Epithelial cell of esophagus (primary cell): ENCODE measurements around the gene GNAO1.

Source experiments
- DNase-seq: peaks from one replicate; pipeline ENCODE4 v3.0.0; 2010; ENCODE audit warnings: low read depth
- H3K4me3 ChIP-seq: 2 replicates; pipeline ENCODE4 v1.5.1; 2011; ENCODE audit warnings: mild to moderate bottlenecking, low read length, control low read depth
- CTCF ChIP-seq: IDR thresholded peaks from 2 replicates; pipeline ENCODE4 v1.5.1; 2011; ENCODE audit warnings: low read depth, mild to moderate bottlenecking, low read length, control low read depth, inconsistent platforms; ENCODE audit not compliant: insufficient read depth; ENCODE audit errors: missing control alignments

GNAO1 gene

DNA sequence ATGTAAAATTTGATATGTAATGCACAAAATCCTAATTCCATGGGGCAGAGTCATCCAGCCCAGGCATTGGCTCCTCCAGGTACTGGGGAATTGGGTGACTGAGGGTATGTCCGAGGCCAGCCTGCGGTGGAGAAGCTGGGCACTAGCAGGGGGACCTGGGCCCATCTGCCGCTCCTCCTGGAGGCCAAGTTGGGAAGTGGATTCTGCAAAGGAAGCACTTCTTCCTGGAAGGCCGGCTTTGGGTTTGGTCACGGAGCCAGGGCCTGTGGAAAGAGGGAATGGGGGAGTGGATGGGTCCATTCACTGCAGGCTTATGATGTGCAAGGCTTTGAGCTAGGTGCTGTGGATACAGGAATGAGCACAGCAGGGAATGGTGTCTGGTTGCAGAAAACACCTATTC lies 85.8 kb downstream of the GNAO1 start:
- DNase-seq: no peak
- peak; percentile 9 for TF ChIP-seq CTCF
- no peak overlapping the region for H3K4me3 ChIP-seq

DNA sequence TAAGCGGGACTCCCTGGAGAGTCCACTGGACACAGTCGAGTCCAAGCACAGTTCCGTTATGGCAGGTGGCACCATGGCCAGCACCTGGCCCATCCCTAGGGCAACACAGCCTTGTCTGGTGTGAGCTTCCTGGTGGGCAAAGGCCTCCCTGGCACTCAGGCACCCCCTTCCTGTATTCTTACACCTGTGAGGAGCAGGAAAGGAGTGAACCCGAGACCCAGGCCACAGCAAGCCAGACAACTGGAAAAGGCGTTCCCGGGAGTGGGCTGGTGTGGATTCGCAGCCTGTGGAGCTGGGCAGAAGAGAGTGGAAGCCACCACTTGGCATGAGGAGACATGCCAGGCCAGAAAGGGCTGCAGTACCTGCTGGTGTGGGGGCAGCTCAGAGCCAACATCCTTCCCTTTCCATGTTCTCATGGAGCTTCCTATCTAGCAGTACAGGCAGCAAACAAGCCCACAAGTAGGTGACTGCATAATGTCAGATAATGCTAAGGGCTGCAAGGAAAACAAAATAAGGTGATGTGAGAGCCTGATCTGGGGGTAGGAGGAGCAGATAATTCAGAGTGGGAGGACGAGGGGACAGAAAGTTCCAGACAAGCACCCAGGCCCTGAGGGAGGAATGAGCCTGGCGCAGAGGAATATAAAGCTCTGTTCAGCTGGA lies 87.0 kb downstream of the GNAO1 start:
- DNase-seq: no peak
- no peak overlapping the region for H3K4me3 ChIP-seq
- TF ChIP-seq CTCF: no peak

DNA sequence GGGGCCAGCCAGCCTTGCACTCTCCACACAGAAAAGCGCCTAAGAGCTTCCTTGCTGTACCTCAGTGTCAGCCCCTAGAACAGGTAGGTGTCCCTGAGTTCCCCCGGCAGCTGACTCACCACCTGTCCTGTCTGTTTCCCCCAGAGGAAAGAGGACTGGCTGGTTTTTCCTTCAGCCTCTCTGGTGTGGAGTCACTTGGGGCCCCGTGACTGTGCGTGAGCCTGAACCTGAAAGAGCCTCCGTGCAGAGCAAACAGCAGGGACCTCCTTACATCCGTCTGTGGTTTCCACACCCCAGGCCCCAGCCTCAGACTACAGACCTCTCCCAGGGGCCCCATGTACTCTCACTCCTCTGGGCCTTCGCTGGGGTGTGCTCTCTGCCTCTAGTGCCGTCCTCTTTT lies 87.8 kb downstream of the GNAO1 start:
- TF ChIP-seq CTCF: no peak
- H3K4me3 ChIP-seq: no peak overlapping the region
- peak; percentile 23 for DNase-seq

- no peak overlapping the region for H3K4me3 ChIP-seq
- no peak for TF ChIP-seq CTCF
- no peak for DNase-seq
These were observed 88.6 kb downstream of the GNAO1 start for GRCh38 chr16:56279914-56280313.

DNA sequence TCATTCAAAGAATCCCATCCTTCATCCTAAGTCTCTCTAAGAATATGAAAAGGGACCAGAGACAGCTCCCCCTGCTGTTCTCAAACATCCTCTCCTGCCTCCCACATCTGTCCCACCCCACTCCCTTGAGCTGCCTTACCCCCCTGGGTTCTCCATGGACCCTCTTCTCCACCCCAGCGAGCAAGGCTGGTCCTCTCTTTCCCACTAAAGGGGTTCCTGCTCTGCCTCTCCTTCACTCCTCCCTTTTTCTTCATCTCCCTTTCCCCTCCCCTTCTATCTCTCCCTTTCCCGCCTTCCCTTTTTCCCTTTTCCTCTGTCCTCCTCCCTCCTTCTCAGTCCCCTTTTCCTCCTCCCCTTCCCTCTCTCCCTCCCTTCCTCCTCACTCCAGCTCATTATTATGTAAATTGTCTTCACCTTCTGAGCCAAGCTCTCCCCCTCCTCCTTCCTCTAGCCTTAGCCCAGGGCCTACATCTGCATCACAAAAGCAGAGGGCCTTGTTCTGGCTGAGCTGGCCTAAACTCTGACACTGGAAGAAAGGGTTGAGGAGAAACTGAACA lies 90.0 kb downstream of the GNAO1 start:
- DNase-seq: peak; percentile 22
- H3K4me3 ChIP-seq: no peak overlapping the region
- peak; percentile 34 for TF ChIP-seq CTCF

DNA sequence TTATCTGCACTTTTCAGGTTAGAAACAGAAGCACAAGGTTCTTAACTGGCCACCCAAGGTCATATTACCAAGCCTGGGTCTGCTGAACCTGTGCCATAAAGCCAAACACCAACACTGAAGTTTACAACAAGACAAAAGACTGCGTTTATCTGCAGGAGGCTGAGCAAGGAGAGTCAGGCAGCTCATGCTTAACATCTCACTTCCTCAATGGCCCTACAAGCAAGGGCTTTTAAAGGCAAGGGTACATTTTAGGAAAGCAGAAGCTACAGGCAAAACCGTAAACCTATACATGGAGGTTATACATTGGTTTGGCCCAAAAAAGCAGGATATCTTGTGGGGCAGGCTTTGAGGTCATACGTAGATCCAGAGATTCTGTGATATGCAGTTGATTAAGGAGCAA lies 91.2 kb downstream of the GNAO1 start:
- TF ChIP-seq CTCF: no peak
- DNase-seq: no peak

GRCh38 chr16:56284521-56284920 lies 93.2 kb downstream of the GNAO1 start:
- no peak overlapping the region for H3K4me3 ChIP-seq
- no peak for DNase-seq
- TF ChIP-seq CTCF: no peak

More for the DNA sequence above, 91.2 kb downstream of the GNAO1 start:
- H3K4me3 ChIP-seq: no peak overlapping the region
